Activated gamma-delta T cell treated with Interleukin-2 at 50 U/mL for 16 hours (primary cell): Measurements from ENCODE around the gene A4GALT.

Experiments
- DNase-seq: peaks from one replicate; pipeline ENCODE4 v3.0.0-alpha.2; 2020

A4GALT gene

DNA sequence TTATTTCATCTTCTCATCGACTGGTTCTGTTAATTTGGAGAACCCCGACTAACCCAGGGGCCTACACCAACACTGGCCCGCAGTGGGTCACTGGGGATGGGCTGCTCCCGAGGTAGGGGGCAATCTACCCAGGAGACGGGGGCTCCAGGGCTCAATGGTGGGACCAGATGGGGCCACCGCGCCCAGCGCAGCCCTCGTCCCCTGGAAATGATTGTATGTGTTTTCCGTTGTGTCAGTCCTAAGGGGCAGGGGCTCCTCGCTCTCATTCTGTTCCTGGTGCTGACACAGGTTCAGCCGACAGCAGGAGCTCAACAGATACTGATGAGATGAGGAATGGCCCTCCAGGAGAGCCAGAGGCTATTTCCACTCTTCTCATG is 20.7 kb downstream of the A4GALT start:
- no peak for DNase-seq

GRCh38 chr22:42699281-42699975 is 21.2 kb downstream of the A4GALT start:
- no peak for DNase-seq

DNA sequence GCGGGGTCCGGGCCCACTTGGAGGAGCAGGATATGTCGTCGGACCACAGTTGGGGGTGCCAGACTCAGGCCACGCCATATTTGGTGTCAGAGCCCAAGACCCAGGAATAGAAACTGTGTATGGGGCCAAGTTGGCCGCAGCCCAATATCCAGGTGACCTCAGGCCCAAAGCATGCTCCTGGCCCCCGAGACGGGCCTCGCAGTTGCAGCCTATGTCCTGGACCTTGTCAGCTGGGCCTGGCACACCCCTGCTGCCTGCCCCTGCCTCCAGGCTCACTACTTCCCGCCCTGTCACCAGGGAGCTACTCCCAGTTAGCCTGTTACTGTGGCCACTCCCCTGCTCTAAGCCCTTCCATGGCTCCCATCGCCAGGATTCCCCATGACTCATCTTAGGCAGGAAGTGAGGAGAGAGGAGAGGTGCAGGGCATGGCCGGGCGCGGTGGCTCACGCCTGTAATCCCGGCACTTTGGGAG is 23.1 kb downstream of the A4GALT start:
- DNase-seq, result no peak

DNA sequence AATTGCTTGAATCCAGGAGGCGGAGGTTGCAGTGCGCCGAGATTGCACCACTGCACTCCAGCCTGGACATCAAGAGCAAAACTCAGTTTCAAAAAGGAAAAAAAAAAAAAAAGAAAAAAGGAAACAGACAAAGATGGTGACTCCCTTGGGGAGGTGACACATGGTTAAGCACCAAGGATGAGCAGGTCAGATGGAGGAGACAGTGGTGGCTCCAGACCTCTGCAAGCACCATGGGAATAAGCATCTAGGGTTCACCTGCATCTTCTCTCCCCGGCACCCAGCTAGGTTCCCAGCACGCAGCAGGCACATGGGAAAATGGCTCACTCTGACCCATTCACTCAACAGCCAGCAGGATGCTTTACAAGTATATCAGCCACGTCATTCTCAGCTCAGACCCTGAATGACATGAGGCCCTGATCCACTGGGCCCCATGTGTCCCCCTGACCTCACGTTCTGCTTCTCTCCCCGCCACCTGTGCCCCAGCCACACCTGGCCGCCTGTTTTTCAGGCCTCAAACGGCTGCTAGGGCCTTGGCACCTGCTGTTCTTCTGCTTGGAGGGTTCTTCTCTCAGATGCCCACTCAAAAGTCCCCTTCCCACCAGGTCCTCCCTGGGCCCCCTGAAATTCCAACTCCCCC is 24.2 kb downstream of the A4GALT start:
- DNase-seq, result no peak

DNA sequence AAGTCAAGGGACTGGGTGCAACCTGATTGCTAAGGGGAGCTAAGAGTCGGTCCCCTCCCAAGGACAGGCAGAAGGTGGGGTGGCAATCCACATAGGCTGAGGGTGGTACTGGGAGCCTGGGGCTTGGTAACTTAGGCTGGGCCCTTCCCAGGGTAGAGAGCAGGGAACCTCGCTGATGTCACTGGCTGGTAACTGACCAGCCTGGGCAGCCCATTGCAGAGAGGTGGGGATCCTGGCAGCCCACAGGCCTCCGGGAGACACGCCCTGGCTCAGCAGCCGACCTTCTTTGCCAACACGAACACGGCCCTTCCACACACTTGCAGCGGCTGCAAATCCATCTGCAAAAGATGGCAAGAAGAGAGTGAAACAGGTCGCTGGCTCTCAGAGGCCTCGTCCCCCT is 25.4 kb downstream of the A4GALT start:
- no peak for DNase-seq

GRCh38 chr22:42693763-42694683 is 26.6 kb downstream of the A4GALT start:
- no peak for DNase-seq

DNA sequence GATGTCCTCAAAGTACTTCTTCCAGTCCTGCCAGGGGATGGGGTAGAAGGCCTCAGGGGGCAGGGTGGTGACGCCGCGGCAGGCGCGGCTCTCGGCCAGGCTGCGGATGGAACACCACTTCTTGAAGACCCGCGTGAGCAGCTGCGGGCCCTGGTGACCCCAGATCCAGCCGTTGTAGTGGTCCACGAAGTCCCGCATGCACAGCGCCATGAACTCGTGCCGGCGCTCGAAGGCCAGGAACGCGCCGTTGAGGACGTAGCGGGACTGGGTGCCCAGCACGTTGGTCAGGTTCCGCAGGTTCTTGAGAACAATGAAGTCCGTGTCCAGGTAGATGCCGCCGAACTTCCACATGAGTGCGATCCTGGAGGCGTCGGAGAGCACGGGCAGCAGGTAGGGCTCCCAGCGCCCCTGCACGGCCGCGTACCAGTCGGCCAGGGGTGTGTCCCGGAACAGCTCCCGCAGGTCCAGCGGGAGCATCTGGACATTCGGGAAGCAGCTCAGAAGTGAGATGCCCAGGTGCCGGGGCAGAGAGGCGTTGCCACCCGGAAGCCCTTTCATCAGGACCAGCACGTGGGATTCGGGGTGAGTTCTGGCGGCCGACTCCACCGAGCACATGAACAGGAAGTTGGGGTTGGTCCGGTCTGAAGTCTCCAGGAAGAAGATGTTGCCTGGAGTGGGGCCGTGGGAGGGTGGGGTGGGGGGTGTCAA is 27.5 kb downstream of the A4GALT start:
- DNase-seq, result no peak

DNA sequence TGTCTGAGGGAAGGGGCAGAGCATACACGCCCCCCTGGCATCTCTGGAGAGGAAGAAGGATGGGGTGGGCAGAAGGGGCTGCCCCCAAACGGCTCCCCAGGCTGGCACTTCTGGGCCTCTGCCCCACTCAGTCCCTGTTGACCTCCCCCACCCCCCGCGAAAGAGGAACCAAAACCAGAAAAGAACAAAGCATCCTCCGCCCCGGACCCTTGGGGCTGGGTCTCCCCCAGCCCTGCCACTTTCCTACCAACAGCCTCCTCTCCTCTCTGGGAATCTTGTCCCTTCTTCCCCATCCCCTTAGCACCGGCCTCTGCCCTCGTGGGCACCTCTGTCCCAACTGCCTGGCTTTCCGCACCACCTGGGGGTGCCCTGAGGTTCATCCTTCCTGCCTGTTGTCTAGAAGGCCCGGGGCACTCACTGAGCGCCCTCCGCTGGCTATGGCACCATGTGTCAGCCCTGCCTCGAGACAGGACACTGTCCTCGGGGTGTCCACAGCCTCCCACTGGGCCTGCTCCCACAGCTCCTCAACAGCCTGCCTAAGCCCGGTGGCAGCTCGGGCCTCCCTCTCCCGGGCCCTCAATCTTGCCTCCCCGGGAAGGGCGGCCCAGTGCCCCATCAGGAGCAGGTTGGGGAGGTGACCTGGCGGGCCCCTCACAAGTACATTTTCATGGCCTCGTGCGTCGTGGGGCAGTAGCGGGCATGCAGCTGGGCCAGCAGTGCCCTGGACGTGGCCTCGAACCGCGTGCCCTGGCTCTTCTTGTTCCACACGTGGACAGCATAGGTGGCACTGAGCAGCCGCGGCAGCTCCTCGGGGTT is 28.2 kb downstream of the A4GALT start:
- no peak for DNase-seq

- no peak for DNase-seq
These were observed 29.2 kb downstream of the A4GALT start for GRCh38 chr22:42691440-42691839.

GRCh38 chr22:42688241-42689211 is 32.1 kb downstream of the A4GALT start:
- no peak for DNase-seq

DNA sequence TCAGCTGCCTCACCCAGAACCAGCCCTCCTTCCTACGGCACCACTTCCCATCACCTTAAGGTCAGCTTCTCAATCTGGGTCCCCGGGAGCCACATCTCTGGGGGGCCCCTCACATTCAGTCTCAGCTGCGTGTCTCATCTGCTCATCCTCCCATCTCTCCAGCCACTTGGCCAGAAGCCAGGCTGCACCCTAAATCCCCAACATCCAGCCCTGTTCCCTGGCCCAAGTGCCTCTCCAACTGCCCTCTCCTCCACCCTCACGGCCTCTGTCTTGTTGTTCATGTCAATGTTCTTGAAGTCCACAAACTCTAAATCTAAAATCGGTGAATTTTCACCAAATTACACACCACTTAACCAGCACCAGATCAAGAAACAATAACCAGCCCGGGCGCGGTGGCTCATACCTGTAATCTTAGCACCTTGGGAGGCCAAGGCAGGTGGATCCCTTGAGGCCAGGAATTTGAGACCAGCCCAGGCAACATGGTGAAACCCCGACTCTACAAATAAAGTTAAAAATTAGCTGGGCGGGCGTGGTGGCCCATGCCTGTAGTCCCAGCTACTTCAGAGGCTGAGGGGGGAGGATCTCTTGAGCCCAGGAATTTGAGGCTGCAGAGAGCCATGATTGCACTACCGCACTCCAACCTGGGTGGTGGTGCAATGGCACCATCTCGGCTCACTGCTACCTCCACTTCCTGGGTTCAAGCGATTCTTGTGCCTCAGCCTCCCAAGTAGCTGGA is 33.7 kb downstream of the A4GALT start:
- no peak for DNase-seq

DNA sequence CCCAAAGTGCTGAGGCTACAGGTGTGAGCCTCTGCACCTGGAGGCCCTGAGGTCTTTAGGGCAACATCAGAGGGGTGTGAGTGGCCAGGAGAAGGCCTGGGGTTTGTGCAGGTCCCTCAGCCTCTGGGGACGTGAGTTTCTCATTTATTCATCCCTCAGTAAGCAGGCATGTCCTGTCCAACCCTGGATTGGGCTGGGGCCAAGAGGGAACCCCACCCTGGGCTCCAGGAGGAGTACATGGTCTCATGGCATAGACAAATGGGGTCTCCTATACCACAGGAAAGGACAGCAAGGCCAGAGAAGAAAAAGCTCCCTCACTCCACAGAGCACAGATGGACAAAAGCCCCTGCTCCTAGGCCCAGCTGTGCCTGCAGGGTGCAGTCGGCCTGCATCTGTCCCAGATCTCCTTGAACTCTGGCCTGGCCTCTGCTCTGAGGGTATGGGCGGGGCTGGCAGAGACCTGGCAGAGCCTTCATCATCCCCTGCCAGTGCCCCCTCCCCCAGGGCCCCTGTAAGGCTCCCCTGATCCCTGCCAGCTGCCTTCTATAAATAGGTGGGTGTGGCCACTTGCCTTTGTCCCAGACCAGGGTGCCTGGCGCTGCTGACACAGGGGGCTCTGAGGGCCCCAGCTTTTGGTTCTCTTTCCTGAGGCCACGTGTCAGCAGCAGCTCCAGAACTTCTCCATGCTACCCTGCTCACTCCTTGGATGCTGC is 34.6 kb downstream of the A4GALT start:
- no peak for DNase-seq

DNA sequence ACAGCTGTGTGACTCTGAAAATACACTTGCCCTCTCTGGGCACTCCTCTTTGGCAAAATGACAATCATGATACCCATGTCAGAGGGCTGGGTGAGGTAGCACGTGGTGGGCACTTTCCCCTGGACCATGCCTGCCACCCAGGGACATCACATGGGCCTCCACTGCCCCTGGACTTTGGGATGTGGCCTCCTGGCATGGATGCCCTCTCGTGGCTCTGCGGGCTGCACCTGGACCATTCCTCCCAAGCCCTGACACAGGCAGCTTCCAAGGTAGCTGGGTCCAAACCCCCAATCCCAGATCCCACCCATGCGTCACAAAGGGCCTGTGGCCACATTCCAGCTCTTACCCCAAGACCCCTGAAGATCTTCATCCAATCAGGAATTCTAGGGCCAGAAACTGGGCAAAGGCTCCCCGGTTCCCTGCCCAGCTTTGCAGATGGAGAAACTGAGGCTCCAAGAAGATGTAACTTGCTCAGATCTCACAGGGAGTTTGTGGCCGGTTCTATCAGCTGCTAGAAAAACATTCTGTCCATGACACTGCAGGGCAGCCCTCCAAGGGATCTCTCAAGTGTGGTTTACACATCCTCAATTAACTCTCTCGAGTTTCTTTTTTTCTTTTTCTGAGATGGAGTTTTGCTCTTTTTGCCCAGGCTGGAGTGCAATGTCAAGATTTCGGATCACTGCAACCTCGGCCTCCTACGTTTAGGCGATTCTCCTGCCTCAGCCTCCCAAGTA is 36.0 kb downstream of the A4GALT start:
- DNase-seq, result no peak

DNA sequence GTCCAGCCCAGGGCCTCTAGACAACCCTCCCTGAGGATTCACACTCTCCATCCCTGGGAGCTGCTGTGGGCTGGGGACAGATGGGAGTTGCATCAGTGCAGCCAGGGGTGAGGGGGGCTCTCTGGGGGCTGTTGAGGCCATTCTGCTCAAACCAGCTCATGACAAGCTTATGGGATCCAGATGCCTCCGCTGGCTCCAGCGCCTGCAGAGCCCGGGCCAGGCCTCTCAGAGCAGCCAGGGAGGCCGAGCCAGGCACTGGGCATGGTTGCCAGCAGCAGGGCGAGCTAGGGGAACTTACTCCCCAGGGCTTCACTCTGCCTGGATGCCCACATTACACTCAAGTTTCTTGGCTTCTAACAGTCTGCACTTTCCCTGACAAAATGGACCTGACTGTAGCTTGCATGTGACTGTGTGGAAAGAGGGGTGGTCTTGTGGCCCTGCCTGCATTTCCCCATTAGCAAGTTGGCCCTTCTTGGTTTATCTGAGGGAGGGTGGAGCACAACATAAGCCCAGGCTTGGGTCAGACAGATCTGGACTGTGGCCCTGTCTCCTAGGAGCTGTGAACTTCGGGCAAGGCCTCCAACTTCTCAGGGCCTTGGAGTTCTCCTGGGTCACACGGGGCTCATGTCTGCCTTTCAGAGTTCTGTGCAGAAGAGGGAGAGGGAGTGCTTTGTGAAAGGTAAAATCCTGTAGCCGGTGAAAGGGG is 36.9 kb downstream of the A4GALT start:
- DNase-seq, result no peak

DNA sequence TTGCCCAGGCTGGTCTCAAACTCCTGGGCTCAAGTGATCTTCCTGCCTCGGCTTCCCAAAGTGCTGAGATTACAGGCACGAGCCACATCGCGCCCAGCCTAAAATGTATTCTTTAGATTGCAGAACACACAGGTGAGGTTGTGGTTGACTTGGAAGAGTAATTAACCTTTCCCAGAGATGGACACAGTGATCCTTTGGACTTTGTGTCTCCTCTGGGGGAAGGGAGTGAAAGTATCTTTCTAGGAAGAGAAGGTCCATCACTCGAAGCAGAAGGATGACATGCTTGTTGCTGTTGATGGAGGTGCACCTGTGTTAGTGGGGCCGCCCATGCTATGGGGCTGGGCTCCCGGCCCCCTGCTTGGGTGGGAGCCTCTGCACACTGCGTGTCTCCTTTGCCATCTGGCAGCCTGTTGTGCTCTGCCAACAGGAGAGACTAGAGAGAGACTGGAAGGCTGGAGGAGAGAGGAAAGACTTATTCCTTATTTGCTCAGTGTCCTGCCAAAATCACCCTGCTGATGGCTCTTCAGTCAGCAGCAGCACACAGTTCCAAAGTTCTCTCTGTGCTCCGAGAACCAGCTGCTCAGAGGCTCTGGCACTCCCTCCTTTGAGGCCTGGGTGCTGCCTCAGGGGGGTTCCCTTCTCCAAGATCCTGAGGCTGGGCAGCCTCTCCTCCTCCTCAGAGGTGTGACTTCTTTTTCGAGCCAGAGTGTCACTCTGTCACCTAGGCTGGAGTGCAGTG is 38.4 kb downstream of the A4GALT start:
- DNase-seq, result no peak

DNA sequence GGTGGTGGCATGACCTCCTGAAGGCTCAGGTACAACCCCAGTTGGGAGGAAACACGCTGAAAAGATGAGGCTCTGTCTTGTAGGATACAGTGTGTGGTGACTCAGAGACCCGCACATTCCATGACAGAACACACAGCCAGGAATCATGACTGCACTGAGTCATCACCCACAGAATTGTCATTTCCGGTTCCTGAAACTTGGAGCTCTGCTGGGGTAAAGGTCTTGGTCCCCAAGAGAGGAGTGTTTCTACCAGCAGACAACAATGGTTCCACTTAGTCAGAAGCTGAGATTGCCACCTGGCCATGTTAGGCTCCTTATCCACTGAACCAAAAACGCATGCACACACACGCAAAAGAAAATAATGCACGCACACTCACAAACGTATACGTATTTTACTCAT is 40.0 kb downstream of the A4GALT start:
- DNase-seq, result no peak

DNA sequence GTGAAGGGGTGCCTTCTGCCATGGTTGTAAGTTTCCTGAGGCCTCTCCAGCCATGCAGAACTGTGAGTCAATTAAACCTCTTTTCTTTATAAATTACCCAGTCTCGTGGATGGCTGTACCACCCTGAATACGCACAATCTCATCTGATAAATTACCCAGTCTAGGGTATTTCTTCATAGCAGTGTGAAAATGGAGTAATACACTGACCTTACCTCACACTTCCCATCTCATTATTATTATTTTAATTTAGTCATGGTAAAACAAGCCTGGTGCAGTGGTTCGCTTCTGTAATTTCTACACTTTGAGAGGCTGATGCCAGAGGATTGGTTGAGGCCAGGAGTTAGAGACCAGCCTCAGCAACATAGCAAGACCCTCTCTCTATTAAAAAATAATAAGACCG is 41.0 kb downstream of the A4GALT start:
- DNase-seq, result no peak
